ENCODE measurements around the gene USP48. TPM values are rescaled to one million over a fixed set of nuclear protein-coding genes. Genes with fewer than 3 reads are reported as not detected.

Gene USP48
- total and polyA plus RNA-seq, 2 of the 4 experiments (the other 2 are of a cell fraction), result 24.7 to 25.0 TPM

- ChIA-PET POLR2A (ENCODE audit: unreplicated experiment) (no interaction called here), CTCF (no interaction called here)
- Histone ChIP-seq H3K9me1 (ENCODE audit: insufficient read depth, low read length) (peaks cover 18% of the 10 kb centered on the region), H3K4ac (ENCODE audit: low read depth, low read length) (no peak overlapping the region), H2BK20ac (ENCODE audit: low read depth, low read length) (no peak overlapping the region), H3K56ac (ENCODE audit: extremely low read depth, insufficient read depth, low read length) (no peak overlapping the region), H3K23ac (ENCODE audit: low read depth, low read length) (no peak overlapping the region), H3K9me3 (ENCODE audit: control insufficient read depth, insufficient read depth, low read length) (peaks cover 2% of the 10 kb centered on the region; the same call in 1 of the 2 replicates), H3K9ac (ENCODE audit: low read depth, low read length) (no peak overlapping the region), H2AFZ (replicated peaks; ENCODE audit: low read length, poor library complexity) (peak overlapping the region; percentile 85), H4K8ac (ENCODE audit: low read depth in 2 of 2, low read length in 2 of 2) (no peak overlapping the region), H3K27me3 (ENCODE audit: control insufficient read depth, insufficient read depth, low read length) (peaks cover 11% of the 10 kb centered on the region), H3K4me2 (ENCODE audit: low read depth, low read length) (no peak overlapping the region), H2AK9ac (replicated peaks; ENCODE audit: low read depth, low read length, poor library complexity) (peak overlapping the region; percentile 52), H3K18ac (ENCODE audit: low read depth, low read length) (no peak overlapping the region), H4K5ac (ENCODE audit: low read depth, low read length) (no peak overlapping the region), H2BK5ac (ENCODE audit: low read depth, low read length, poor library complexity, severe bottlenecking) (no peak overlapping the region), H3K79me1 (ENCODE audit: low read depth in 1 of 2, low read length in 2 of 2) (no peaks in the 10 kb centered on the region; a peak in 1 of 4 replicates), H2BK120ac (ENCODE audit: low read depth, low read length) (no peak overlapping the region), H2BK15ac (ENCODE audit: low read depth, low read length) (no peak overlapping the region), H4K20me1 (ENCODE audit: insufficient read depth, low read length) (peaks cover 9% of the 10 kb centered on the region; the same call in 1 of the 2 replicates), H3K4me1 (ENCODE audit: control insufficient read depth, insufficient read depth, low read length) (peaks cover 6% of the 10 kb centered on the region), H3K4me3 (ENCODE audit: insufficient read depth, low read depth, low read length) (no peak overlapping the region), H3K36me3 (ENCODE audit: control insufficient read depth, insufficient read depth, low read length) (no peaks in the 10 kb centered on the region), H3K27ac (ENCODE audit: insufficient read depth, low read length) (no peak overlapping the region), H4K91ac (ENCODE audit: insufficient read depth, low read depth, low read length) (no peak overlapping the region), H2AK5ac (ENCODE audit: low read depth, low read length) (peak overlapping the region; percentile 6), H3K14ac (replicated peaks; ENCODE audit: low read depth, low read length) (no peak overlapping the region)
- intact Hi-C loops (cut with micrococcal nuclease) (loop anchor here (5.0 kb wide), 1 partner anchor 33 kb away; the partner anchor contains the start of gene USP48), dilution Hi-C loops (cut with HindIII; ENCODE audit: low sequenced_read_pairs, unreplicated experiment) (no loop called here), in situ Hi-C loops (cut with MboI; ENCODE audit: low sequenced_read_pairs) (no loop called here)
- no TSS peak for BruUV-seq (replicated peaks)
- ATAC-seq (ENCODE audit: low read depth), result no peak
- WGBS, 2 experiments (ENCODE audit: extremely low coverage in 2 of 2, insufficient read length in 1 of 2), result 60% methylated on average over 1 of the region's 15 CpGs; no CpG with 5 or more reads in 1 of the 2 experiments
- TF ChIP-seq USF2 (IDR thresholded peaks at IDR 0.05; ENCODE audit: low read depth, low read length) (no peak), ELK1 (IDR thresholded peaks at IDR 0.05; ENCODE audit: borderline replicate concordance, low read depth, low read length) (no peak), MAZ (IDR thresholded peaks at IDR 0.05; ENCODE audit: borderline replicate concordance, low read depth, low read length) (no peak), CHD1 (IDR thresholded peaks at IDR 0.05; ENCODE audit: low read depth, low read length) (no peak), SMC3 (IDR thresholded peaks at IDR 0.05; ENCODE audit: low read depth, low read length) (no peak), RFX5 (IDR thresholded peaks at IDR 0.05; ENCODE audit: low read depth, low read length) (no peak), CEBPB (IDR thresholded peaks at IDR 0.05; ENCODE audit: low read depth, low read length) (no peak), RCOR1 (IDR thresholded peaks at IDR 0.05; ENCODE audit: insufficient replicate concordance, low read length) (no peak), MAFK (IDR thresholded peaks at IDR 0.05; ENCODE audit: low read depth, low read length) (no peak), NFE2L2 (IDR thresholded peaks at IDR 0.05; ENCODE audit: low read depth, low read length) (no peak), FOS (IDR thresholded peaks at IDR 0.05; ENCODE audit: low read depth, low read length) (no peak), POLR2A (IDR thresholded peaks at IDR 0.05; ENCODE audit: low read depth, low read length) (no peak), RAD21 (IDR thresholded peaks at IDR 0.05; ENCODE audit: low read length) (no peak), CTCF (conservative IDR thresholded peaks at IDR 0.05; ENCODE audit: low read depth, low read length) (no peak), MXI1 (IDR thresholded peaks at IDR 0.05; ENCODE audit: borderline replicate concordance, low read depth, low read length) (no peak), BHLHE40 (IDR thresholded peaks at IDR 0.05; ENCODE audit: low read depth, low read length) (no peak)
- no peak for DNase-seq
Measured at GRCh38 chr1:21814981-21815582, 32.1 kb upstream of the USP48 start.

All from IMR-90 (cell line).